HG03097 (cell line): ENCODE data around the gene CBFA2T2.
"Not testable (repeated sequence)": the region's sequence is repeated elsewhere in the genome, so short reads cannot be mapped to it uniquely, and the experiment has no call there.

Source experiments
- ATAC-seq: cut with Tn5 transposase; IDR thresholded peaks from one replicate; pipeline ENCODE4 v1.9.1; 2021; ENCODE audit not compliant: unreplicated experiment, low FRiP score

Gene CBFA2T2

GRCh38 chr20:33490023-33490933 lies at the start of gene CBFA2T2:
TSS of gene CBFA2T2 (plus strand) at chr20:33490096. CDS start at chr20:33490268, 172 bp downstream.
- peak; percentile 55 for ATAC-seq

DNA sequence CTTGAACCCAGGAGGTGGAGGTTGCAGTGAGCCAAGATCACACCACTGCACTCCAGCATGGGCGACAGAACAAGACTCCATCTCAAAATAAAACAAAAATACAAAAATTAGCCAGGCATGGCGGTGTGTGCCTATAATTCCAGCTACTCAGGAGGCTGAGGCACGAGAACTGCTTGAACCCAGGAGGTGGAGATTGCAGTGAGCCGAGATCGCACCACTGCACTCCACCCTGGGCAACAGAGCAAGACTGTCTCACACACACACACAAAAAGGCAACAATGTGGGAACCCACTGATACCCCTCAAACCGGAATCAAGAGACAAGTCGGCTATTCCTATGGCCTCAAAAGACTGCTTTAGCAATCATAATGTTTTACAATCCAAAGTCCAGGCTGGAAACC lies 49.3 kb upstream of the CBFA2T2 start:
- ATAC-seq, result not testable (repeated sequence)

DNA sequence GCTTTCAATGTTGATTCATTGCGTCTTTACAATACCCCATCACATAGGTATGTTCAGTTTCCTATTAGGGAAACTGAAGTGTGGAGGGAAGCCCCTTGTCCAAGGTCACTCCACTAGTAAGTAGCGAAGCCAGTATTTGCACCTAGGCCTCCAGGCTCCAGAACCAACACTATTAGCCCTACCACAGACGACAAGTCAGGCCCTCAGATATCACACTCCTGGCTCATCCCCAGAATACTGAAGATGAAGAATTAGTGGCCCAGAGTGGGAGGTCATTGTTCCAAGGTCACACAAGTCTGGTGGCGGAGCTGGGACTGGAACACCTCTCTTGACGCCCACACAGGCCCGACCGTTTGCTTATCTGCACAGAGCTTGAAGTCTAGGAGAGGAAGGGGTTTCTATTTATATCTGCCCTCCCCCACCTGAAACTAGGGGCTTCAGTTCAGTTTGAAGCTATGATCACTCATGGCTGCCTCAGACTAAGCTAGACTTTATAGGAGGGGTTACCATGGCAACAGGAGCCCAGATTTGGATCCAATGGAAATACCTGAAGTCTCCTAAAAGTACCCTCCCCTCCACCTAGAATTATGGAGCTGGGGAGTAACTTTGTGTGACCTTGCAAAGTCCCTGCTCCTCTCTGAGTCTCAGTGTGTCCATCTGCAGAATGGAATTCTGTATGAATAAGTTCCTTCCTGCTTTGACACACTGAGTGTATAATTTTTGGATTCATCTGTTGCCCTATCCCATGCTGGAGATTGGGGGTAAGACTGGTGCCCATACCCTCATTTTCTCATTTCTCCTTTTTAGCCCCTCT lies 48.5 kb upstream of the CBFA2T2 start:
- no peak for ATAC-seq

DNA sequence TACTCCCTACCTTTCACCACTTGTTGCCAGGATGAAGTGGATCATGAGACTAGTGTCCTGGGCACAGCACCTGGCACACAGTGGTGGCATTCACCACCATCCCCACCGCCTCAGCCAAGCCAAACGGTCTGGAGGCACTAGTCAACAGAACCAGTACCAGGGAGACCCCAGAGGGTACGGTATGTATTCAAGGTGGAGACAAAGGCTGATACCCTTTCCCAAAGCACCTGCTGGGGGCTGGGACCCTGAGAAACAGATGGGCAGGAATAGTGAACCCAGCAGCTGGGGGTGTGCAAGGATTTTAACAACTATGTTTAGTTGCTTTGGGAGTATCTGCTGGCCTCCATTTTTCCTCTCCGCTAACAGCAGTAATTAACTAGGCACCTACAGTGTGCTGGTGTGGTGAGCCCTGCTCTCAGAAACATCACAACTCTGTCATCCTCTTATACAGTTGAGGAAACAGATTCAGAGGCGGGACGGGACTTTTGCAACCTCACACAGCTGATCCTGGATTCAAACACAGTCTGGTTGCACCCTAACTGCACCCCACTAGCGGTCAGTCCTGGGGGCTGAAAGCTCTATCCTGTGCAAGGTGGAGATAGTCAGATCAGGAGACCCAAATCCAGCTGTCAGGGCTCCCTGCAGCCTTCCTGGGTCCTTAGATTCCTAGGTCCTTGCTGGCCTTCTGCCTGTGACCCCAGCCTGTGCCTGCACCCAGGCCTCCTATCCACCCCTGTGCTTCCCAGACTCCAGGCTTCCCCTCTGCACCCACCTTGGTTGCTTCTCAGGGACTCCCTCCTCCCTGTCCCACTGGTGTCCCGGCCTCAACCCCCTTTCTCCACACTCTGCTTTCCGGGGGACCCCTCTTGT lies 47.5 kb upstream of the CBFA2T2 start:
- no peak for ATAC-seq

DNA sequence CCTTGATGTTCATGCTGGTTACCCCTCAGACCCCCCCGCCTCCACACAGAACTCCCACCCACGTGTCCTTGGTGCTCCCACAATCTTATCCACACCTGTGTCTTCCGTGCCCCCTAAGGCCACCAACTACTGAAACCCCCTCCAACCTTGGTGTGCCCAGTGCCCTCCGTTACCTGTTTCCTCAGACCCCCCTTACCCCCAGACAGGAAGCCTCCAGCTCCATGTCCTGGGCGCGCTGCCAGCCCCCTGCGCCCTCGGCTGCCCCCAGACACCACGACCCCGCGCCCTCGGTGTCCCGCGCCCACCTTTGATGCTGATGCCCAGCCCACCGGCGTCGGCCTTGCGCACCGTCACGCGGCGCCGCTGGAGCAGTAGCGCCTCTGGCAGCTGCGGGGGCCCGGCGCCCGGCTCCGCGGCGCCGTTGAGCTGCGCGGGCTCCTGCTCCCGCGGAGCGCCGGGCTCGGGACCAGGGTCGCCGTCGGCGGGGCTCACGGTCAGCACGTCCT lies 46.8 kb upstream of the CBFA2T2 start:
- ATAC-seq, result peak; percentile 23

DNA sequence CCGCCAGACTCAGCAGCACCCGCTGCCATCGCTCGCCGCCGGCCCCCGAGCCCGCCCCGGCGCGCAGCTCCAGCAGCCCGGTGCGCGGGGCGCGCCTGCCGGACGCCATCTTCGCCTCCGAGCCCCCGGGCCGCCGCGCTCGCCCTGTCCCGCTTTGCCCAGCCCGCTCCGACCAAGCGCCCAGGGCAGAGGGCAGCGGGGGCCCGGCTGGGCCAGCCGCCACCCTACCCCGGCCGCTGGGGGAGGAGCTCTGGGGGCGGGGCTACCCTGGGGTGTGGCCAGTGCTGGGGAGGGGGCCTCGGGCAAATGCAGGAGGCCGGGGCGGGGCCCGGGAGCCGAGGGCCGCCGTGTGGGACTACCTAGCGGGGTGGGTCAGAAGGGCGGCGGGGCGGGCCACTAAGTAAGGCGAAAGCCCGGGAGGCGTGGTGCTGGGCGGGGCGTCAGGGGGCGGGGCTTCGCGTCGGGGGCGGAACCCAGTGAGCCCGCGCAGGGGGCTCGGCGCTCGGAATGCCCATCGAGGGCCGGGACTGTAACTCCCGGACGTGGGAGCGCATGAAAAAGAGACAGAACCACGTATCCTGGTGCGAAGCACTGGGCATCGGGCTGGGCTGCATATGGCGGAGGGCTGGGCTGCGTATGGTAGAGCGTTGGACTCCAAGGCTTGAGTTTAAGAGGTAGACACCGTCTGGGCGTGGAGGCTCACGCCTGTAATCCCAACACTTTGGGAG lies 46.2 kb upstream of the CBFA2T2 start, which contains the start of gene SNTA1:
SNTA1 (minus strand) TSS at position 252 of the 728 bp plus-strand sequence; CDS start at position 109, 143 bp downstream.
- peak; percentile 61 for ATAC-seq

- ATAC-seq, result no peak
Observed at GRCh38 chr20:33444797-33445560, 44.9 kb upstream of the CBFA2T2 start.

- no peak for ATAC-seq
Observed at GRCh38 chr20:33445881-33446625, 43.8 kb upstream of the CBFA2T2 start.

GRCh38 chr20:33450867-33451266 lies 39.0 kb upstream of the CBFA2T2 start:
- ATAC-seq, result no peak

DNA sequence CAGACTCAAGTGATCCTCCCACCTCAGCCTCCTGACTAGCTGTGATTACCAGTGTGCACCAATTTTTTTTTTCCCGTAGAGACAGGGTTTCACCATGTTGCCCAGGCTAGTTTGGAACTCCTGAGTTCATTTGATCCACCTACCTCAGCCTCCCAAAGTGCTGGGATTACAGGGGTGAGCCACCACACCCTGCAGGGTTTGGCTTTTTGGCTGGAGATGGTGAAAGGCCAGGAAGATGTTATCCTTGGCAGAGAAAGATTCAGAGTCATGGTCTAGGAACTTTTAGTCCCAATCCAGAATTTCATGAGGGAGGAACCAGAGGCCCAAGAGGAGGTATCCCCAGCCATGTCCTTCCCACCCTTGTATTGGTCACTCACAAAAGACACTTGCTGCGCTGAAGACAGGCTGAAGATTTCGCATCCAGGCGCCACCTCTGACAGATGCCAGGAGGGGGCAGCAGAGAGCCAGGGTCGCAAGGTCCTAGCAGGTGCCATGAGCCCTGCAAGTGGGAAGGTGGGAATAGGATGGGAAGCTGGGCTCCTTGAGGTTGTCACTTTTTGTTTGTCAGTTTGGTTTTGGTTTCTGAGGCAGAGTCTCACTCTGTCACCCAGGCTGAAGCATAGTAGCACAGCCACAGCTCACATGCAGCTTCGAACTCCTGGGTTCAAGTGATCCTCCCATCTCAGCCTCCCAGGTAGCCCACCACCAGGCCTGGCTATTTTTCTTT lies 32.8 kb upstream of the CBFA2T2 start:
- ATAC-seq, result not testable (repeated sequence)

GRCh38 chr20:33459599-33459998 lies 30.3 kb upstream of the CBFA2T2 start:
- no peak for ATAC-seq

DNA sequence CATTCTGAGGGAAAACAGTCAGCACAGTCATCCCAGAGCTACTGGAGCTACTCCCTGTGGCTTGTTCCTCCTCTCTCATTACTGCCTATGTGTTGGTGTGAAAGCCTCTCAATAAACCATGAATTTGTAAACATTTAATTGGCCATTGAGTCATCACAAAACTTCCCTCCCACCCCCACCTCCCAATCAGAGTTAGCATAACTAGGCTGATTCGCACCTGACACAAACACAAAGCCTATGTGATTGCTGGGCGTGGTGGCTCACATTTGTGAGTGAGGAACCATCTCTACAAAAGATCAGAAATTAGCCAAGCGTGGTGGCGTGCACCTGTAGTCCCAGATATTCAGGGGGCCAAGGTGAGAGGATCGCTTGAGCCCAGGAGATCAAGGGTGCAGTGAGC lies 29.2 kb upstream of the CBFA2T2 start:
- ATAC-seq, result no peak

DNA sequence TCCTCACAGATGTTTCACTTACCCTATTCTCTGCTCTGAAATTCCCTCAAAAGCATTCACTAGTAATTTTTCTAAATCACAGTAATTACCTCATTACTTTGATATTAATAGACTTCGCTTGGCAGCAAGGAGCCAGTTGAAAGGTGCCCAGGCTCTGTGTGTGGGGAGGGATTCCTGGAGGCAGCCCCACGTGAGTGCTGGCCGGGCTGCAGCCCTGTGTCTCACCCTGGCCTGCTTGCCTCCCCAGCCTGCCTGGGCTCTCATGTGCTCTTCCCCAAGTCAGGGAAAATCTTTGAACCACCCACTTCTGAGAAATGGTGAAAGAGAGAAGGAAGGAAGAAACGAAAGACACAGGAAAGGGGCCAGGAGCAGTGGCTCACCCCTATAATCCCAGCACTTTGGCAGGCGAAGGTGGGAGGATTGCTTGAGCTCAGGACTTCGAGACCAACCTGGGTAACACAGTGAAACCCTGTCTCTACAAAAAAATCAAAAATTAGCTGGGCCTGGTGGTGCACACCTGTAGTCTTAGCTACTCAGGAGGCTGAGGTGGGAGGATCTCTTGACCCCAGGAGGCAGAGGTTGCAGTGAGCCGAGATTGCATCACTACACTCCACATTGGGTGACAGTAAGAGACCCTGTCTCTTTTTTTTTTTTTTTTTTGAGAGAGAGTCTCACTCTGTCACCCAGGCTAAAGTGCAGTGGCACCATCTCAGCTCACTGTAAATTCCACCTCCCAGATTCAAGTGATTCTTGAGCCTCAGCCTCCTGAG lies 26.4 kb upstream of the CBFA2T2 start:
- no peak for ATAC-seq

DNA sequence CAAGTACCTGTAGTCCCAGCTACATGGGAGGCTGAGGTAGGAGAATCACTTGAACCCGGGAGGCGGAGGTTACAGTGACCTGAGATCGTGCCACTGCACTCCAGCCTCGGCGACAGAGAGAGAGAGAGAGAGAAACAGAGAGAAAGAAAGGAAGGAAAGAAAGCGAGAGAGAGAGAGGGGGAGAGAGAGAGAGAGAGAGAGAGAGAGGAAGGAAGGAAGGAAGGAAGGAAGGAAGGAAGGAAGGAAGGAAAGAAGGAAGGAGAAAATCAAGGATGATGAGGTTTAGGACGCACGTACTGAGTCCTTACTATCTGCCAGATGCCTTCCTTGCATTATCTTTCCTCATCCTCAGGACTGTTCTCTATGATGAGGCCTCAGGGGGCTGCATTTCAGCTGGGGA lies 25.1 kb upstream of the CBFA2T2 start:
- not testable (repeated sequence) for ATAC-seq

DNA sequence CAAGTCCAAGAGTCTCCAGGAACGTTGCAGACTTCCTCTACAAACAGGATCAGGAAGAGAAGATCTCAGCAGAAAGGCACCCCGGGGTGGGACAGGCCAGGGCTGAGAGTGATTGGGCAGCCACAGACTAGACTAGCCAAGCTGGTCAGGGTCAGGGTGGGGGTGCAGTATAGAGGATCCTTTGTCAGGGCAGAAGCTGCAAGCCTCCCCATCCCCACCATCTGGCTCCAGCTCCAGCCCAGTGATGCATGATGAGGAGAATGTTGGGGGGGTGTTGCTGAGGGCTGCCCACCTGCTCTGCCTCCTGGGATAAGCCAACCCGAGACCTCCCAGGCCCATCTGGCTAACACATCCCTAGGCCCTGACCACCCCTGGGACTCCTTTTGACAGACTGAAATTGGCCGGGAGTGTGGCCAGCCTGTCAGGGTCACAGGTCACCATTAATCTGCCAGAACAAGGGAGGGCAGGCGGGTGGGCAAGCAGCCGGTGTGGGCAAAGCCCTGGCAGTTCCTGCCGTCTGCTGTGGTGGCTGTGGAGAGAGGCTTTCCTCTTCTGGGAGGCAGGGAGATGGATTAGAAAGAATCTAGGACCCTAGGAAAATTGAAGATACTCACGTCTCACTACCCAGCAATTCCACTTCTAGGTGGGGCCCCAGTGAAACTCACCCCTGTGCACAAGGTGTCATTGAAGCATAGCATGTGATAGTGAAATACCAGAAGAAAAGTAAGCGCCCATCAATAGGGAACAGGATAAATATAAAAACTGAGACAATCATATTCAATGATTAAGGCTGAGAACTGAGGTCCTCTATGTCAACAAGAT lies 24.2 kb upstream of the CBFA2T2 start:
- ATAC-seq, result no peak

DNA sequence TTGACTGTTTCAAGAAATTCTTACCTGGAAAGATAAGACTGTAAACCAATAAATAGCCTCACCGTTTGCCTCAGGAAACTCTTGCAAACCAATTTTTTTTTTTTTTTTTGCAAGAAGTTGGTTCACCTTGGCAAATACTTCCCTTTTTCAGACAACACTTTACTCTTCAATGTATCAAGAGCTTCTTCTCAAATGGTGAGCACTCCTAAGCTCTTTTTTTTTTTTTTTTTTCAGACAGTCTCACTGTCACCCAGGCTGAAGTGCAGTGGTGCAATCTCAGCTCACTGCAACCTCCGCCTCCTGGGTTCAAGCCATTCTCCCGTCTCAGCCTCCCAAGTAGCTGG lies 23.6 kb upstream of the CBFA2T2 start:
- ATAC-seq, result no peak
